ENCODE results near the gene GASK1A.

- TF ChIP-seq POLR2A (IDR thresholded peaks at IDR 0.05; ENCODE audit: low read length) (no peak), GATA1 (IDR thresholded peaks at IDR 0.05; ENCODE audit: low read depth, low read length) (no peak)
Measured at GRCh38 chr3:43009547-43009946, 30.4 kb downstream of the GASK1A start.
